OCI-LY3 (cell line): Measurements from ENCODE around the gene HACD2.

Experiments
- H2AFZ ChIP-seq: fragments of 200-600, 300-600 bp; shearing (Covaris generic); 2 replicates; pipeline ENCODE4 v1.6.0; 2014; ENCODE audit warnings: antibody characterized with exemption, low read depth, low read length
- H3K27ac ChIP-seq: fragments of 200-600, 300-600 bp; sonication (generic); 2 replicates; pipeline ENCODE4 v1.5.1; 2014; ENCODE audit warnings: mild to moderate bottlenecking, low read length, moderate library complexity, mixed read lengths
- H3K27me3 ChIP-seq: fragments of 200-600, 300-600 bp; sonication (generic); 2 replicates; pipeline ENCODE4 v1.6.1; 2014; ENCODE audit warnings: low read depth, low read length, mixed read lengths
- H3K36me3 ChIP-seq: fragments of 200-600, 300-600 bp; sonication (generic); replicated peaks from 2 replicates; pipeline ENCODE3; 2014; ENCODE audit warnings: low read depth, low read length, mixed read lengths
- H3K4me1 ChIP-seq: fragments of 300-600, 200-600 bp; sonication (generic); 2 replicates; pipeline ENCODE4 v1.6.1; 2014; ENCODE audit warnings: low read length, mixed read lengths
- H3K4me2 ChIP-seq: fragments of 200-600, 300-600 bp; sonication (generic); 2 replicates; pipeline ENCODE4 v1.6.1; 2014; ENCODE audit warnings: low read length, mixed read lengths
- H3K4me3 ChIP-seq: fragments of 300-600, 200-600 bp; sonication (generic); 2 replicates; pipeline ENCODE4 v1.5.1; 2014; ENCODE audit warnings: antibody characterized with exemption, mild to moderate bottlenecking, low read length, moderate library complexity
- H3K79me2 ChIP-seq: fragments of 300-600, 200-600 bp; shearing (Covaris generic); 2 replicates; pipeline ENCODE4 v1.6.1; 2014; ENCODE audit warnings: mild to moderate bottlenecking, low read length, mixed read lengths
- H3K9ac ChIP-seq: fragments of 300-600, 200-600 bp; shearing (Covaris generic); 2 replicates; pipeline ENCODE4 v1.6.0; 2014; ENCODE audit warnings: mild to moderate bottlenecking, low read length, moderate library complexity
- H3K9me3 ChIP-seq: fragments of 200-600, 300-600 bp; shearing (Covaris generic); 2 replicates; pipeline ENCODE4 v1.6.1; 2014; ENCODE audit warnings: low read length, mixed read lengths; ENCODE audit not compliant: insufficient read depth
- H4K20me1 ChIP-seq: fragments of 200-600, 300-600 bp; sonication (generic); 2 replicates; pipeline ENCODE4 v1.6.1; 2016; ENCODE audit warnings: low read length, mixed read lengths; ENCODE audit not compliant: insufficient read depth
- CTCF ChIP-seq: fragments of 200-600, 300-600 bp; sonication (generic); IDR thresholded peaks from 2 replicates; pipeline ENCODE4 v1.5.1; 2014; ENCODE audit warnings: antibody characterized with exemption, low read length, low read depth
- EZH2phosphoT487 ChIP-seq: fragments of 200-600 bp; shearing (Covaris generic); IDR thresholded peaks from 2 replicates; pipeline ENCODE4 v1.6.1; 2018; ENCODE audit warnings: antibody characterized with exemption, mixed run types, low read depth

Gene HACD2

GRCh38 chr3:123446610-123447109 lies 138.2 kb downstream of the HACD2 start:
- Histone ChIP-seq H3K9ac (no peak overlapping the region), H3K79me2 (no peaks in the 10 kb centered on the region), H3K4me1 (no peaks in the 10 kb centered on the region), H3K27me3 (peaks cover 9% of the 10 kb centered on the region), H3K27ac (no peak overlapping the region), H2AFZ (no peak overlapping the region), H3K4me2 (no peak overlapping the region), H4K20me1 (no peaks in the 10 kb centered on the region), H3K4me3 (no peak overlapping the region), H3K36me3 (no peaks in the 10 kb centered on the region), H3K9me3 (no peaks in the 10 kb centered on the region)
- TF ChIP-seq EZH2phosphoT487 (no peak), CTCF (no peak)

- Histone ChIP-seq H3K4me3 (no peak overlapping the region), H4K20me1 (no peaks in the 10 kb centered on the region), H3K4me2 (no peak overlapping the region), H3K36me3 (no peaks in the 10 kb centered on the region), H3K79me2 (no peaks in the 10 kb centered on the region), H2AFZ (no peak overlapping the region), H3K9me3 (no peaks in the 10 kb centered on the region), H3K27me3 (peaks cover 9% of the 10 kb centered on the region), H3K27ac (no peak overlapping the region), H3K4me1 (no peaks in the 10 kb centered on the region), H3K9ac (no peak overlapping the region)
- TF ChIP-seq EZH2phosphoT487 (no peak), CTCF (no peak)
Measured at GRCh38 chr3:123446210-123446609, 138.6 kb downstream of the HACD2 start.

- H2AFZ ChIP-seq: no peak overlapping the region
- H3K4me2 ChIP-seq: no peak overlapping the region
- peaks cover 9% of the 10 kb centered on the region for H3K27me3 ChIP-seq
Measured at GRCh38 chr3:123445702-123446101, 139.2 kb downstream of the HACD2 start.

GRCh38 chr3:123444744-123445143 lies 140.1 kb downstream of the HACD2 start:
- Histone ChIP-seq H3K4me2 (no peak overlapping the region), H3K27ac (no peak overlapping the region), H3K27me3 (peaks cover 9% of the 10 kb centered on the region)

More at GRCh38 chr3:123445702-123446101, 139.2 kb downstream of the HACD2 start:
- Histone ChIP-seq H3K36me3 (no peaks in the 10 kb centered on the region), H3K9me3 (no peaks in the 10 kb centered on the region), H3K4me1 (no peaks in the 10 kb centered on the region), H3K4me3 (no peak overlapping the region), H3K79me2 (no peaks in the 10 kb centered on the region), H4K20me1 (no peaks in the 10 kb centered on the region), H3K9ac (no peak overlapping the region), H3K27ac (no peak overlapping the region)
- TF ChIP-seq EZH2phosphoT487 (no peak), CTCF (no peak)

More at GRCh38 chr3:123444744-123445143, 140.1 kb downstream of the HACD2 start:
- Histone ChIP-seq H4K20me1 (no peaks in the 10 kb centered on the region), H3K9ac (no peak overlapping the region), H3K4me3 (no peak overlapping the region), H3K79me2 (no peaks in the 10 kb centered on the region), H3K36me3 (no peaks in the 10 kb centered on the region), H3K4me1 (no peaks in the 10 kb centered on the region), H2AFZ (no peak overlapping the region), H3K9me3 (no peaks in the 10 kb centered on the region)
- TF ChIP-seq CTCF (no peak), EZH2phosphoT487 (no peak)
